Measurements from ENCODE around the gene FIBCD1. TPM values are rescaled to one million over a fixed set of nuclear protein-coding genes. Genes with fewer than 3 reads are reported as not detected.

Gene FIBCD1
- total RNA-seq (10 to 100 TPM in 1 of 2 donors, 1 to 10 TPM in 1; 2.5 to 11.4 TPM), polyA plus RNA-seq (ENCODE audit: insufficient read length in 6 of 6) (1 to 10 TPM in 4 of 6 donors, under 1 TPM in 2; 0.64 to 1.7 (median 1.4) TPM)
- long read RNA-seq, donor 1, result 0 reads
- long read RNA-seq, donor 2, result 0 reads
- long read RNA-seq, donor 3, partial matches to known transcripts, result 0 of 1 reads
- long read RNA-seq, donor 3, other reads (novel, unspliced or antisense), result 0 of 1 reads
- long read RNA-seq, donor 4, result 0 reads
- long read RNA-seq, donor 5, result 0 reads
- long read RNA-seq, donor 6, result 0 reads
- long read RNA-seq, donor 7, result 0 reads
- long read RNA-seq, donor 8, result 0 reads
- long read RNA-seq, donor 9, result 0 reads
- long read RNA-seq, donor 10, partial matches to known transcripts, result 0 of 5 reads
- long read RNA-seq, donor 10, other reads (novel, unspliced or antisense), result 3 of 5 reads
- long read RNA-seq, donor 11, partial matches to known transcripts, result 0 of 1 reads
- long read RNA-seq, donor 11, other reads (novel, unspliced or antisense), result 0 of 1 reads
- long read RNA-seq, donor 12, result 0 reads

- Histone ChIP-seq H3K27ac (no peak within 1 kb of the TSS), H3K4me1 (peaks cover 0 to 37% of the 10 kb centered on the region in 2 donors), H3K36me3 (no peaks in the 10 kb centered on the region), H3K9me3 (no peaks in the 10 kb centered on the region), H3K27me3 (peaks cover 44 to 100% of the 10 kb centered on the region in 2 donors), H3K4me3 (peak within 1 kb of the TSS; percentile 37 to 42)
- no peak for DNase-seq
- no peak for TF ChIP-seq CTCF (IDR thresholded peaks at IDR 0.05)
- intact Hi-C loops (cut with DNase I), result no loop called here
- ATAC-seq, result no peak
Observed at GRCh38 chr9:130938652-130939404, at the start of gene FIBCD1. TSS of gene FIBCD1 (minus strand) at chr9:130939247. CDS start at chr9:130938607, 640 bp downstream.

- no peaks in the 10 kb centered on the region for H3K9me3 ChIP-seq
- peaks cover 0 to 64% of the 10 kb centered on the region in 2 donors for H3K27me3 ChIP-seq
- no peak overlapping the region for H3K27ac ChIP-seq
- no peaks in the 10 kb centered on the region for H3K4me1 ChIP-seq
- intact Hi-C loops (cut with DNase I), result no loop called here
- no peak overlapping the region for H3K4me3 ChIP-seq
- no peak for TF ChIP-seq CTCF (IDR thresholded peaks at IDR 0.05)
- no peak for ATAC-seq
- no peak for DNase-seq
- H3K36me3 ChIP-seq, result no peaks in the 10 kb centered on the region
Observed at GRCh38 chr9:130988400-130988747, 49.3 kb upstream of the FIBCD1 start.

GRCh38 chr9:130987738-130988399, 48.8 kb upstream of the FIBCD1 start:
- Histone ChIP-seq H3K4me3 (no peak overlapping the region), H3K36me3 (no peaks in the 10 kb centered on the region), H3K4me1 (no peaks in the 10 kb centered on the region), H3K27me3 (peaks cover 0 to 59% of the 10 kb centered on the region in 2 donors), H3K9me3 (no peaks in the 10 kb centered on the region), H3K27ac (no peak overlapping the region)
- DNase-seq, result no peak
- intact Hi-C loops (cut with DNase I), result no loop called here
- ATAC-seq, result no peak
- no peak for TF ChIP-seq CTCF (IDR thresholded peaks at IDR 0.05)

- ATAC-seq, result no peak
- H3K36me3 ChIP-seq, result no peaks in the 10 kb centered on the region
- H3K9me3 ChIP-seq, result no peaks in the 10 kb centered on the region
- H3K4me1 ChIP-seq, result no peaks in the 10 kb centered on the region
- no peak for TF ChIP-seq CTCF (IDR thresholded peaks at IDR 0.05)
- H3K27ac ChIP-seq, result no peak overlapping the region
- no peak overlapping the region for H3K4me3 ChIP-seq
- DNase-seq, result no peak
- intact Hi-C loops (cut with DNase I), result no loop called here
- peaks cover 0 to 53% of the 10 kb centered on the region in 2 donors for H3K27me3 ChIP-seq
Observed at GRCh38 chr9:130987054-130987453, 48.0 kb upstream of the FIBCD1 start.
